K562 (cell line): ENCODE results near the gene RARRES2. TPM values are rescaled to one million over a fixed set of nuclear protein-coding genes. Genes with fewer than 3 reads are reported as not detected.

ENCODE experiments used
- CBX2 ChIP-seq: fragments of 200-600 bp; sonication (generic); IDR thresholded peaks from one replicate; pipeline ENCODE4 v1.6.1; 2012; ENCODE audit warnings: mild to moderate bottlenecking, low read length, inconsistent platforms; ENCODE audit not compliant: insufficient read depth, poor library complexity, severe bottlenecking
- COPS2 ChIP-seq: fragments of 450-650 bp; conservative IDR thresholded peaks from 2 replicates; pipeline ENCODE4 v1.6.1; 2016; ENCODE audit warnings: mild to moderate bottlenecking, moderate library complexity
- CTCF ChIP-seq, 3 experiments: IDR thresholded peaks in 2 of 3; conservative IDR thresholded peaks in 1 of 3; 2 replicates each; pipeline ENCODE4 v1.5.1; 2011 to 2012; ENCODE audit warnings: low read length in 3 of 3, mild to moderate bottlenecking in 3 of 3, control low read depth in 2 of 3, improper control_type of control experiment in 1 of 3, inconsistent platforms in 1 of 3, low read depth in 1 of 3, mixed read lengths in 1 of 3, moderate library complexity in 1 of 3; ENCODE audit not compliant: insufficient read depth in 2 of 3
- FOXA3 ChIP-seq, 2 experiments: fragments of 450-650 bp in 1 of 2; sonication (generic) in 1 of 2; formaldehyde crosslinking; IDR thresholded peaks in 1 of 2; conservative IDR thresholded peaks in 1 of 2; 2 replicates each; pipeline versions ENCODE4 v1.4.0 to v1.8.0; 2020 to 2022; ENCODE audit warnings: mild to moderate bottlenecking in 2 of 2, missing genetic modification reagents in 1 of 2
- GTF2F1 ChIP-seq: IDR thresholded peaks from 2 replicates; pipeline ENCODE4 v1.6.1; 2011; ENCODE audit warnings: low read depth, low read length, improper control_type of control experiment
- HIVEP1 ChIP-seq: fragments of 250-450 bp; sonication (Bioruptor Pico); IDR thresholded peaks from 2 replicates; pipeline ENCODE4 v1.4.0; 2020; ENCODE audit warnings: mild to moderate bottlenecking
- MEF2D ChIP-seq: conservative IDR thresholded peaks from 2 replicates; pipeline ENCODE4 v1.6.1; 2016; ENCODE audit warnings: low read depth, missing genetic modification characterization, missing compliant biosample characterization
- PBX2 ChIP-seq, 2 experiments: IDR thresholded peaks in 1 of 2; conservative IDR thresholded peaks in 1 of 2; 2 replicates each; pipeline ENCODE4 v1.6.1; 2016; ENCODE audit warnings: low read depth in 2 of 2, mild to moderate bottlenecking in 1 of 2, missing compliant biosample characterization in 1 of 2, missing genetic modification characterization in 1 of 2, moderate library complexity in 1 of 2
- SMARCE1 ChIP-seq: fragments of 450-650 bp; IDR thresholded peaks from 2 replicates; pipeline ENCODE4 v1.7.1; 2016; ENCODE audit warnings: mild to moderate bottlenecking
- TEAD1 ChIP-seq, 2 experiments: fragments of 450-650 bp in 1 of 2; sonication (generic) in 1 of 2; formaldehyde crosslinking; IDR thresholded peaks; 2 replicates each; pipeline versions ENCODE4 v1.4.0 to v1.8.0; 2020 to 2022; ENCODE audit warnings: mild to moderate bottlenecking in 2 of 2, missing genetic modification reagents in 1 of 2
- YY1 ChIP-seq, 3 experiments: IDR thresholded peaks; 2 replicates each; pipeline ENCODE4 v1.6.1; 2011; ENCODE audit warnings: low read length in 2 of 3, mild to moderate bottlenecking in 2 of 3, moderate library complexity in 2 of 3, borderline replicate concordance in 1 of 3, control low read depth in 1 of 3, low read depth in 1 of 3; ENCODE audit not compliant: insufficient read depth in 3 of 3, insufficient replicate concordance in 2 of 3, control insufficient read depth in 1 of 3, insufficient read length in 1 of 3; ENCODE audit errors: extremely low read depth in 1 of 3
- ZNF217 ChIP-seq: sonication (generic); formaldehyde crosslinking; IDR thresholded peaks from 2 replicates; pipeline ENCODE4 v1.8.0; 2022; ENCODE audit warnings: mild to moderate bottlenecking, missing genetic modification reagents
- ZNF507 ChIP-seq: conservative IDR thresholded peaks from 2 replicates; pipeline ENCODE4 v1.6.1; 2017; ENCODE audit warnings: missing genetic modification characterization, missing compliant biosample characterization
- ZNF764 ChIP-seq: fragments of 250-450 bp; sonication (Bioruptor Pico); IDR thresholded peaks from 2 replicates; pipeline ENCODE4 v1.4.0; 2020; ENCODE audit warnings: low read depth, mild to moderate bottlenecking, moderate library complexity
- ZNF79 ChIP-seq: fragments of 250-450 bp; sonication (Bioruptor Pico); IDR thresholded peaks from 2 replicates; pipeline ENCODE4 v1.4.0; 2020; ENCODE audit warnings: low read depth, mild to moderate bottlenecking, moderate library complexity
- polyA plus RNA-seq, 8 experiments: library from polyadenylated mRNA; depleted of rRNA in 4 of 8; stranded (reverse) in 5 of 8; unstranded in 3 of 8; fragments of >200 nt; fragmentation: Nextera tagmentation in 2 of 8; fragmentation: Illumina TruSeq in 1 of 8; extraction: Ambion mirVana in 2 of 8; extraction: Trizol in 1 of 8; gene quantifications; 2 replicates each; pipeline versions ENCODE4 v1.2.1 to v1.2.3, GENCODE V29; 2011 to 2014; ENCODE audit warnings: inconsistent platforms in 1 of 8, missing spikeins in 1 of 8
- total RNA-seq, 7 experiments: library from RNA; depleted of rRNA in 6 of 7; stranded (reverse); fragments of >200 nt in 6 of 7; fragmentation: Illumina TruSeq in 2 of 7; extraction: Trizol in 2 of 7; gene quantifications; 2 replicates each; pipeline versions ENCODE4 v1.2.1 to v1.2.3, GENCODE V29; 2011 to 2021; ENCODE audit warnings: low replicate concordance in 1 of 7
- TF ChIP-seq, protein P1 (sequence below), 2 experiments: fragments of 450-650 bp; conservative IDR thresholded peaks; 2 replicates each; pipeline ENCODE4 v1.6.1; 2017; ENCODE audit warnings: mild to moderate bottlenecking in 2 of 2, moderate library complexity in 2 of 2
- TF ChIP-seq, protein P2 (sequence below), 2 experiments: fragments of 200-800 bp in 1 of 2; sonication (Bioruptor generic) in 1 of 2; sonication (generic) in 1 of 2; formaldehyde crosslinking in 1 of 2; IDR thresholded peaks in 1 of 2; conservative IDR thresholded peaks in 1 of 2; 2 replicates each; pipeline versions ENCODE4 v1.5.0 to v1.6.1; 2016 to 2020; ENCODE audit warnings: missing compliant biosample characterization in 1 of 2, missing genetic modification characterization in 1 of 2, missing genetic modification reagents in 1 of 2

Gene RARRES2
- total and polyA plus RNA-seq, 9 of the 15 experiments (the other 6 are each of a cell fraction or from before 2014, with no cell fraction given), result 0.11 to 1.7 (median 0.23) TPM; not detected in 6

DNA sequence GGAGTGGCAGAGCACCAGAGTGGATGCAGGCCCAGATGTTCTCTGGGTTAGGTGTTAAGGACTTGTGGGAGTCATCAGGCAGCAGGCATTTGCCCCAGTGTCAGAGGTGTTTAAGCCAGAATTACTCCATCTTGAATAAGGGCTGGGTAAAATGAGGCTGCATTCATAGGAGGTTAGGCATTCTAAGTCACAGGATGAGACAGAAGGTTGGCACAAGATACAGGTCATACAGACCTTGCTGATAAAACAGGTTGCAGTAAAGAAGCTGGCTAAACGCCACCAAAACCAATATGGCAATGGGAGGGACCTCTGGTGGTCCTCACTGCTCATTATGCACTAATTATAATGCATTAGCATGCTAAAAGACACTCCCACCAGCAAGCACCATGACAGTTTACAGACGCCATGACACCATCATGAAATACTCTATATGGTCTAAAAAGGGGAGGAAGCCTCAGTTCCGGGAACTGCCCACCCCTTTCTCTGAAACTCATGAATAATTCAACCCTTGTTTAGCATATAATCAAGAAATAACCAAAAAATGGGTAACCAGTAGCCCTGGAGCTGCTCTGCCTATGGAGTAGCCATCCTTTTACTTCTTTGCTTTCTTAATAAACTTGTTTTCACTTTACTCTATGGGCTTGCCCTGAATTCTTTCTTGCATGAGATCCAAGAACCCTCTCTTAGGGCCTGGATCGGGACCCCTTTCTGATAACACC is 19.2 kb downstream of the RARRES2 start (continued):
- TF ChIP-seq CBX2, result no peak
- no peak for TF ChIP-seq FOXA3 (CRISPR knock-in tag; conservative IDR thresholded peaks at IDR 0.05 in 1 of 2, IDR thresholded peaks at IDR 0.05 in 1 of 2)
- peak; percentile 33 to 87 (median 67) for TF ChIP-seq YY1 (IDR thresholded peaks at IDR 0.05; ENCODE audit: borderline replicate concordance in 1 of 3, control insufficient read depth in 1 of 3, extremely low read depth in 1 of 3, insufficient read depth in 3 of 3, insufficient read length in 1 of 3, insufficient replicate concordance in 2 of 3, low read depth in 1 of 3, low read length in 2 of 3)
- TF ChIP-seq, protein P1, sequence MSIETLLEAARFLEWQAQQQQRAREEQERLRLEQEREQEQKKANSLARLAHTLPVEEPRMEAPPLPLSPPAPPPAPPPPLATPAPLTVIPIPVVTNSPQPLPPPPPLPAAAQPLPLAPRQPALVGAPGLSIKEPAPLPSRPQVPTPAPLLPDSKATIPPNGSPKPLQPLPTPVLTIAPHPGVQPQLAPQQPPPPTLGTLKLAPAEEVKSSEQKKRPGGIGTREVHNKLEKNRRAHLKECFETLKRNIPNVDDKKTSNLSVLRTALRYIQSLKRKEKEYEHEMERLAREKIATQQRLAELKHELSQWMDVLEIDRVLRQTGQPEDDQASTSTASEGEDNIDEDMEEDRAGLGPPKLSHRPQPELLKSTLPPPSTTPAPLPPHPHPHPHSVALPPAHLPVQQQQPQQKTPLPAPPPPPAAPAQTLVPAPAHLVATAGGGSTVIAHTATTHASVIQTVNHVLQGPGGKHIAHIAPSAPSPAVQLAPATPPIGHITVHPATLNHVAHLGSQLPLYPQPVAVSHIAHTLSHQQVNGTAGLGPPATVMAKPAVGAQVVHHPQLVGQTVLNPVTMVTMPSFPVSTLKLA (conservative IDR thresholded peaks at IDR 0.05), result no peak
- 0 out of 2 replicates have a peak, but pooled peaks have one; percentile 10 for TF ChIP-seq GTF2F1
- no peak for TF ChIP-seq ZNF764 (CRISPR knock-in tag)
- peak in 1 of 2 experiments; percentile 81; a peak in 2 of 4 replicates for TF ChIP-seq TEAD1 (CRISPR knock-in tag; IDR thresholded peaks at IDR 0.05)
- peak; percentile 79 for TF ChIP-seq ZNF79 (CRISPR knock-in tag)
- no peak for TF ChIP-seq ZNF217
- TF ChIP-seq PBX2 (CRISPR knock-in tag; IDR thresholded peaks at IDR 0.05; ENCODE audit: low read depth), result no peak
- TF ChIP-seq PBX2 (tag; conservative IDR thresholded peaks at IDR 0.05; ENCODE audit: low read depth), result peak; percentile 43; the same call in 1 of the 2 replicates
- peak; percentile 86 for TF ChIP-seq HIVEP1 (CRISPR knock-in tag)
- no peak for TF ChIP-seq ZNF507 (tag)
- TF ChIP-seq MEF2D (tag), result peak; percentile 89
- TF ChIP-seq, protein P2, sequence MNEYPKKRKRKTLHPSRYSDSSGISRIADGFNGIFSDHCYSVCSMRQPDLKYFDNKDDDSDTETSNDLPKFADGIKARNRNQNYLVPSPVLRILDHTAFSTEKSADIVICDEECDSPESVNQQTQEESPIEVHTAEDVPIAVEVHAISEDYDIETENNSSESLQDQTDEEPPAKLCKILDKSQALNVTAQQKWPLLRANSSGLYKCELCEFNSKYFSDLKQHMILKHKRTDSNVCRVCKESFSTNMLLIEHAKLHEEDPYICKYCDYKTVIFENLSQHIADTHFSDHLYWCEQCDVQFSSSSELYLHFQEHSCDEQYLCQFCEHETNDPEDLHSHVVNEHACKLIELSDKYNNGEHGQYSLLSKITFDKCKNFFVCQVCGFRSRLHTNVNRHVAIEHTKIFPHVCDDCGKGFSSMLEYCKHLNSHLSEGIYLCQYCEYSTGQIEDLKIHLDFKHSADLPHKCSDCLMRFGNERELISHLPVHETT (CRISPR knock-in tag; conservative IDR thresholded peaks at IDR 0.05 in 1 of 2, IDR thresholded peaks at IDR 0.05 in 1 of 2), result peak in 1 of 2 experiments; percentile 76; a peak in 2 of 4 replicates
- TF ChIP-seq SMARCE1, result peak; percentile 14; the same call in 1 of the 2 replicates
- no peak for TF ChIP-seq CTCF (IDR thresholded peaks at IDR 0.05 in 2 of 3, conservative IDR thresholded peaks at IDR 0.05 in 1 of 3; ENCODE audit: insufficient read depth in 2 of 3, low read depth in 1 of 3, low read length in 3 of 3)
- TF ChIP-seq COPS2, result no peak
